H1 (cell line): ENCODE results near the gene MDFIC2.

ENCODE experiments used
- CEBPB ChIP-seq: IDR thresholded peaks from 2 replicates; pipeline ENCODE4 v1.6.1; 2012; ENCODE audit warnings: low read depth, low read length
- CTCF ChIP-seq, 3 experiments: IDR thresholded peaks; 1 replicate in 2 of 3; 2 replicates in 1 of 3; pipeline versions ENCODE4 v1.5.1 to v1.6.1; 2011; ENCODE audit warnings: low read length in 3 of 3, mild to moderate bottlenecking in 3 of 3, inconsistent platforms in 2 of 3, low read depth in 1 of 3, moderate library complexity in 1 of 3; ENCODE audit not compliant: insufficient read depth in 1 of 3; ENCODE audit errors: control extremely low read depth in 1 of 3
- EP300 ChIP-seq, 2 experiments: IDR thresholded peaks; 1 replicate in 1 of 2; 2 replicates in 1 of 2; pipeline ENCODE4 v1.6.1; 2011 to 2012; ENCODE audit warnings: low read depth in 2 of 2, low read length in 2 of 2, mild to moderate bottlenecking in 2 of 2, borderline replicate concordance in 1 of 2, inconsistent platforms in 1 of 2, moderate library complexity in 1 of 2

- TF ChIP-seq CEBPB (no peak), EP300 (IDR thresholded peaks at IDR 0.05; ENCODE audit: borderline replicate concordance in 1 of 2, low read depth in 2 of 2, low read length in 2 of 2) (no peak), CTCF (IDR thresholded peaks at IDR 0.05; ENCODE audit: control extremely low read depth in 1 of 3, insufficient read depth in 1 of 3, low read depth in 1 of 3, low read length in 3 of 3) (no peak)
Measured at GRCh38 chr3:70248856-70249255, 63.6 kb downstream of the MDFIC2 start.
